ENCODE measurements around the gene KDM8.

The KDM8 gene

GRCh38 chr16:27190316-27190871 is 12.9 kb upstream of the KDM8 start:
- TF ChIP-seq CTCF (IDR thresholded peaks at IDR 0.05; ENCODE audit: low read length, missing control alignments): no peak
- H3K4me3 ChIP-seq (replicated peaks; ENCODE audit: low read depth, low read length): no peak overlapping the region
- DNase-seq (ENCODE audit: low read depth): no peak

GRCh38 chr16:27191352-27191924 is 11.9 kb upstream of the KDM8 start:
- DNase-seq (ENCODE audit: low read depth): no peak
- no peak for TF ChIP-seq CTCF (IDR thresholded peaks at IDR 0.05; ENCODE audit: low read length, missing control alignments)
- H3K4me3 ChIP-seq (replicated peaks; ENCODE audit: low read depth, low read length): no peak overlapping the region

- TF ChIP-seq CTCF (IDR thresholded peaks at IDR 0.05; ENCODE audit: low read length, missing control alignments): peak; percentile 18
Measured at GRCh38 chr16:27193300-27193990, 9.9 kb upstream of the KDM8 start.

GRCh38 chr16:27195076-27195741 is 8.1 kb upstream of the KDM8 start:
- no peak overlapping the region for H3K4me3 ChIP-seq (replicated peaks; ENCODE audit: low read depth, low read length)
- no peak for TF ChIP-seq CTCF (IDR thresholded peaks at IDR 0.05; ENCODE audit: low read length, missing control alignments)

More at GRCh38 chr16:27193300-27193990, 9.9 kb upstream of the KDM8 start:
- no peak overlapping the region for H3K4me3 ChIP-seq (replicated peaks; ENCODE audit: low read depth, low read length)
- no peak for DNase-seq (ENCODE audit: low read depth)

GRCh38 chr16:27195941-27196595 is 7.3 kb upstream of the KDM8 start:
- no peak for DNase-seq (ENCODE audit: low read depth)
- TF ChIP-seq CTCF (IDR thresholded peaks at IDR 0.05; ENCODE audit: low read length, missing control alignments): no peak
- no peak overlapping the region for H3K4me3 ChIP-seq (replicated peaks; ENCODE audit: low read depth, low read length)

More at GRCh38 chr16:27195076-27195741, 8.1 kb upstream of the KDM8 start:
- DNase-seq (ENCODE audit: low read depth): no peak

GRCh38 chr16:27197004-27197403 is 6.3 kb upstream of the KDM8 start:
- DNase-seq (ENCODE audit: low read depth): no peak
- H3K4me3 ChIP-seq (replicated peaks; ENCODE audit: low read depth, low read length): no peak overlapping the region
- TF ChIP-seq CTCF (IDR thresholded peaks at IDR 0.05; ENCODE audit: low read length, missing control alignments): no peak

All from fibroblast of pulmonary artery (primary cell).